Glomerular visceral epithelial cell (primary cell): Measurements from ENCODE around the gene ABCC9.

Source experiments
- DNase-seq: peaks from one replicate; pipeline ENCODE4 v3.0.0-alpha.2; 2016; ENCODE audit errors: extremely low spot score

Gene ABCC9

DNA sequence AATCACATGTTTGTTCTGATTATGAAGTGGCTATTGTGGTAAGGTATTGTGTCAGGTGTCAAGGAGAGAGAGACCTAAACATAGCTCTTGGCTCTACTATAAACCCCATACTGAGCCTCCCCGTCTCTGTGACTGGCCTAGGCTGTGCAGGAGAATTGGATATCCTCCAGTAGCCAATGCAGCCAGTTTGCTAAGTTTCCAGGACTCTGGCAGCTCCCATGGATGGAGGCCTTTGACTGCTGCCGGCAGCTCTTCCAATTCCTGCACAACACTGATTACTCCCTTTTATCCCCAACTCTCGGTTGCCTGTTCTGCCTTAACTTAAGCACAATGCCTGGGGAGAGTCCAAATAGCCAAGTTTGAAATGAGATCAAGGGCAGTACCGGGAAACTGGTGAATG, 59.3 kb downstream of the ABCC9 start:
- no peak for DNase-seq

DNA sequence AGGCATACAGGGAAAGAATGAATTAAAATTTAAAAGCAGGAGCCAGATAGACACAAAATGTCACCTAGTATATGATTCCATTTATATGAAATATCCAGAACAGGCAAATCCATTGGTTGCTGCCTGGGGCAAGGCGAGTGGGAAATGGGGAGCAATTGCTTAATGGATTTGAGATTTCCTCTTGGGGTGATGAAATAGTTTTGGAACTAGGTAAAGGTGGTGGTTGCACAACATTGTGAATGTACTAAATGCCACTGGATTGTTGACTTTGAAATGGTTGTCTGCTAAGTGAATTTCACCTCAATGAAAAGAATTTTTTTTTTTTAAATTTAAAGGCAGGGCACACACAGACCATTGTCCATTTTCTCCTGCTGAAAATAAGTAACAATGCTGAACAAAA, 61.9 kb downstream of the ABCC9 start:
- no peak for DNase-seq

DNA sequence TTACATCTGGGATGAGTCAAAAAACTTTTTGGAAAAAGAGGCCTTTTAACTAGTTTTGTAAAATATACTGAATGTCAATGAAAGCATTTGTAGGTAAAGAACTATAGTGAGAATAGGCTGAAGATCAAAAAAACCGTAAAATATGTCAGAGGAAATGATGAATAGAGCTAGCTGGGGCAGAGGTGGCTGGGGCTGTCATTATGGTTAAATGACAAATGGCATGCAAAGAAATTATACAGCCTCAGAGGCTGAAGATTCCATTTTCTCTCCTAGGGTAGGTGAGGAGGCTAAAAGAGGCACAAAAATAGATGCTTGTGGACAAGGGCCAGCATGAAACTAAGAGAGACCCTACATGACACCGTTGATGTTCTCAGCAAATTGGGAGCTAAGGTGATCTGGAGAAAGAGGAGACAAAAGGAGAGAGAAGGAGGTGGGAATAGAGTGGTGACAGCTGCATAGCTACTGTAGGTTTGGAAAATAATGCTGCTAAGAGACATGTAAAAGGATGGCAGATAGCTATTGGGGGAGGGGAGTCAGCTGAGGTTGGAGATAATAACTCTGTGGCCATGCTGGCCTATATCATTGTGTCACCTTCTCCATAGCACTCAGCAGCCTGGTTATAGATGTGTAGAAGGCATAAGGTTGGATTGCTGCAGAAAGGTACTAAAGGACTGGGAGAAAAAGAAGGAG, 63.8 kb downstream of the ABCC9 start:
- DNase-seq, result no peak

DNA sequence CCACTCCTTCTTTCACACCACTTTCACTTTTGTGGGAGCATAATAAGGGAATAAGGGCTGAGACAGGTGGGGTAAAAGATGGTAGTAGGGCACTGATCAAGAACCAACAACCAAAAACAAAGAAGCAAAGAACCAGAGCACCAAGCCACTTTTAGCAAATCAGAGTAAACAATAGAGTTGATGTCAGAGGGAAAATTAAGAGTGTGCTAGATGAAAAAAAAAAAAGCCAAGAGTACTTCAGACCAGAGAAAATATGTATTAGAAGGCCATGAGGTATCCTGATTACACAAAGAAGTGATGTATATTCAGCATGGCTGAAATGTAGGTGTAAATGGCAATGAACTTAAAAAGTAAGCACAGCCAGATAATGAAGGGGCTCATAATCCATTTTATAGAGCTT, 75.4 kb downstream of the ABCC9 start:
- DNase-seq, result no peak

DNA sequence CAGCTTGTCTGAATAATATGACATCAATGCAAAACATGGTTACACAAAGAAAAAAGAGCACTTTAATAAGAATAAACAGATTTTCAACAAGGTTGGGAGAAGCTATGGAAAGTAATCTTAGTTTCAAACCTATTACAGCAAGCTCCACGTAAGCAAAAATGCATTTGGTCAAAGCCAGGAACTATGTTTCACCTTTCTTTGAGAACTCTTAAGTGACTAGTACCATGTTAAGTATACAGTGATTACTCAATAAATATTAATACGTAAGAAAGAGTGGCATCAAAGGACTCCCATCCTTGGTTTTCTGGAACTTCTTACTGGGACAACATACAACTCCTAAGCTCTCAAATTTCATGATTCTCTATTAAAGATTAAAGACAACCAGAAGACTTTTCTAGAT, 80.7 kb downstream of the ABCC9 start:
- DNase-seq, result no peak

DNA sequence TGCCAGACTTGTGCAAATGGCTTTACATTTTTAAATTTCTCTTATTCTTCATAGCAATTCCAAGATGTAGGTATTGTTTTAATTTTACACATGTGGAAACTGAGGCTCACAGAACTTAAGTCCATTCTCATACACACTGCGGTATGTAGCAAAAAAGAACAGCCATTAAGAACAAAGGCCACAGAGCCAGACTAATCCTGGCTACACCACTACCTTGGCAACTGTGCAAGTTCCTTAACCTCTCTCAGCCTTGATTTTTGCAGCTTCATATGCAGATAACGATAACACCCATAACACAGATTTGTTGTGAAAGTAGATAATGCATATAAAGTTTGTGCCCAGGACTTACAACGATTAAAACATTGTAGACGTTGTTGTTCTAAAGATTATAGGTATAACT, 81.1 kb downstream of the ABCC9 start:
- DNase-seq, result no peak

DNA sequence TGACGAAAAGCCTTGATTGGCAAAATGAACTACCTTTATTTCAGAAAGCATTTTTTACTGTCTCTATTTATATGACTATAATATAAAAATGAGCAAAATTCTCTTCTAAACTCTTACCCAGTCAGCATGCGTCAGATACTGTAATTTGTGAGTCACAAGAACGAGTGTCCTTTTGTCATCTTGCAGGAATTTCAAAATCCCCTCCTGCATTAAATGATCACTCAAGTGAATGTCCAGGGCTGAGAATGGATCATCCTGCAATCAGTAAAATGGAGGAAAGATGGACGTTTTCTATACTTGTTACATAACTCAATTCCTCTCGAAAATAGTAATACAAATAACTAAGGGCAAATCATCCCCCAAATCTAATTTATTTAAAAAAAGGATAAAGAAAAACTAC, 89.0 kb downstream of the ABCC9 start:
- DNase-seq, result peak; percentile 61

DNA sequence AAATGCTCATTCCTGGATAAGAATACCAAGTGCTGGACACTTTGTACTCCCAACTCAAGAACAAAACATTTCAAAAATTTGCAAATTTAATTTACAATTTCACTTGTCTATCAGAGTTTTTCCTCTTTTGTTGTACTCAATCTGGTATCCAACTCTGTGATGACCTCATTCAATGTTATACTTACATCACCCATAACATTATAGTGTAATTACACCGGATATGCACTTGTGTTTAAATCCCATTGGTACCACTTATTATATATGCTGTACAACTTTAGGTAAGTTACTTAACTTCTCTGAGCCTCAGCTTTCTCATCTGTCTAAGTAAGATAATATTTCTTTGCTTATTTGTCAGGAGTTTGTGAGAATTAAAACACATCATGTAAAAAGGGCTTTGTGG, 90.1 kb downstream of the ABCC9 start:
- DNase-seq, result no peak

DNA sequence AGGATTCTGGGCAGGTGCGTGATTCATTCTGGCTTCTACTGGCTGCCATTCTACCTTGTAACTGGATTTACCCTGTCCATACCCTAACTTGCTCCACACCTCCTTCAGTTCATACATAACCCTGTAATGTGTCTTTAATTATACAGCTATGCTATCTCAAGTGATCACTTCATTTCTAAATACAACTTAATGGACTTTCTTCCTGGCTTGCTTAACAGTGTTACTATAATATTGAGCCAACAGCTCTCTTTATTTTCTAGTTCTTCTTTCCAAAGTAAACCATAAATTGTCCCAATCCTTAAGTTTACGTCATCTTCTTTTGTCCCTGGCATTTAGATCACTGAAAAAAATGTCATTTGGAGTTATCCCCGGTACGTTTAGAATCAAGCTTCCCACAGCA, 90.8 kb downstream of the ABCC9 start:
- no peak for DNase-seq

DNA sequence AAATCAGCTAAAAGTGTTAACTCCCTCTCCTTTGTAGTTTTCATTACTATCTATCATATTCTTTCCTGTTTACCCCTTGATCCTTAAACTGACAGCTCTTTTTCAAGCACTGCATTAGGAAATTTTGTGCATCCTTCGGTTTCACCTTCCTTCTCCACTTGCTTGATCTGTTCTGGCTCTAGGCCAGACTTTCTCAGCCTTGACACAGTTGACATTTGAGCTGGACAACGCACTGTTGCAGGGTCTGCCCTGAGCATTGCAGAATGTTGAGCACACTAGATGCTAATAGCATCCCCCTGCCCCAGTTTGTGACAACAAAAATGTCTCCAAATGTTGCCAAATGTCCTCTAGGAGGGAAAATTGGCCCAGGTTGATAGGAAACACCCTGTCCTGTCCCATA, 91.3 kb downstream of the ABCC9 start:
- DNase-seq, result peak; percentile 18

DNA sequence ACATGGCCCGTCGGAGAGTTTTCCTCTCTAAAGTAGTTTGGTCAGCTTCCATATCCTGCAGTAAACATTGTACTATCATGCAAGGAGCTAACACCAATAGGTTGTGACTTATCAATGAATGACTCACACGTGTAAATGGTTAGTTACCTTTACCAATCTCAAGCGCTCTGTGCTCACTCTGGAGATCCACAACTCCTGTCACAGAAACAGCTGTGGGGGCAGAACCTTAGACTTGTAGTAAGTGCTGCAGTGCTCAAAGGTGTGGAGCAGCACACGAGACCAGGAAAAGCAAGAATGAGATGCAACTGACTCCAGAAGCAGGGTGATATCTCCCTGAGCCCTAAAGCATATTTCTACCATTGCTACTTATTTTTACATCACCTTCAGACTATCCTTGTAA, 93.0 kb downstream of the ABCC9 start:
- DNase-seq, result no peak

DNA sequence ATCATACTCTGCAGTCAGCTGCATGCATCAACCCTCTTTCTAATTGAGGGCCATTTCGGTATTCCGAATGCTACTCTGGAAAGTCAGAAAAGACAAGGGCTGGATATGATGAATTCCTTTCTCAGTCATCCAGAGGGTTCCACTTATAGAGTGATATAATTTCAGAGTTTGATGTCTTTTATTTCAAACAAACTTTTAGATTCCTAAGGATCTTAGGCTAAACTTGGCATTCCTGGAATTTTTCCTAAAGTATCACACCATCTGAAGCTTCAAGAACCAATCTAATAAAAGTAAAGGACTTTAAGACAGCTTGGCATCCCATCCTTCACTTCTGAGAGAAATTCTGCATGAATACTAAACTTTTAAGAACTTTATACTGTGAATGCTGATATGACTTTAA, 97.4 kb downstream of the ABCC9 start:
- DNase-seq, result no peak

DNA sequence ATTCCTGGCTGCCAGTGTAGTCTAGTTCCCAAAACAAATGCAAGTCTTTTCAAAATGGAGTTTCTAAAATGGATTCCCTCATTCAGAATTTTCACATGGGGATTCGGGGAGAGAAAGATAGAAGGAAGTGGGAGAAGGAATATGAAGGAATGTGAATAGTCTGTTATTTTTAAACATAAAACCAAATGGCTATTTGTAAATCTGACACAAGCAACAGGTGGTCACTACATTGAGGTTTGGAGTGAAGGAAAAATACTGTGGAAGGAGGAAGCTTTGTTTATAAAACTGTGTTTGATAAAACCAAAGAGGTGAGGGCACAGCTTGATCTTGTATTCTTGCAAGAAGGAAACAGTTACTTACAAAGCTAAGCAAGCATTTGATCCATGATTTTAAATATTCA, 101.5 kb downstream of the ABCC9 start:
- no peak for DNase-seq

DNA sequence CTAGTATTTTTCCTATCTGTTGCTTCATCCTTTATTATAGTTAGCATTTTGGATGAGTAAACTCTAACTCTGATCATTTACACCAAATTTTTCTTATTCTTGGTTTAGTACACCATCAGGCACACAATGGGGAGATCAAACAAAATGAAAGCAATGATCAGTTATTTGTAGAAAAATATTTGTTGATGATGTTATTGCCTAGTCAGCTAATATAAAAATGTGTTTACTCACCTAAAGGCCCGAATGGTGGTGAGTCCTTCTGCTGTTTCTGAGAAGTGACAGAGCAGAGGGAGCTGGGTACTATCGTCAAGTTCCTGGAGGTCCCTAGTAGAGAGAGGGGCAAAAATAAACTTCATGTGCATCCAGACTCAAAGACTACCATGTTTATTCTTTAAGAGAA, 103.4 kb downstream of the ABCC9 start:
- no peak for DNase-seq

DNA sequence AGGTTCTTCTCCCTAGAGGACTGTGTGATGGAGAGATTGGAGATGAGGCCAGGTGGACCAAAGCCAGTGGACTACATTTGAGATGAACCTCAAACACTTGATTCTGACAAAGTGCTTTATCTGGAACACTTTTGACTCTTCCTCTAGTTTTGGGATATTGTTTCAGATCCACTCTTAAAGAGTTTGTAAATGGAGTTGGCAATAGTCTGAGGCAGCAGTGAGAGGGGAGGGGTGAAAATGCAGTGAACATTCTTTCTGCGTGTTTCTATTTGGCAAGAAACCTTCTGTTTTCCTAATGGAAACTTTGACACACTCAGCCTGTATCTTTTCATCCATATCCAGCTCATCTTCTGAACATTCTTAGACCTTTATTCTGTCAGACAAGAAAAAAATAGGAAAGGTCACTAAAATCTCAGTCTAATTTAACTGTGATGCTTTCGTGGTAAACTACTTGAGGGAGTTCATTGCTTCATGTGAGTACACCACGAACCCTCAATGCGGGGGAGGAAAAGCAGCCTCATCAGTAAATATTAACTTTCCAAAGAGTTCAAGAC, 109.4 kb downstream of the ABCC9 start:
- DNase-seq, result peak; percentile 50

DNA sequence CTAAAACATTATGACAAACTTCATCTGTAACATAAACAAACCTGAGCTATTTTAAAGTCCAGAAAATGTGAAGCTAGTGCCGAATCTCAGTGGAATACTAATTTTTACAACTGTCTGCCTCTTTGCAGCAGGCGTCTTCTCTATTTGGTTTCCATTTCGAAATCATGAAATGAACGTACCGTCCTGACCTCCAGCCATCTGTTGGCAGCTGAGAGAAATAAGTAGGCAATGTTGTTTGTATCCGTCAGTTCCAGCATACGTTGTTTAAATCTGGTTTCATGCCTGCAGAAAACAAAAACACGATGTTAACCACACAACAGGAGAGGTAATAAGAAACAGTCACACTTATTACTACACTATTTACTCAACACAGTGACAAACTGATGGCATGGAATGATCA, 112.4 kb downstream of the ABCC9 start:
- no peak for DNase-seq

DNA sequence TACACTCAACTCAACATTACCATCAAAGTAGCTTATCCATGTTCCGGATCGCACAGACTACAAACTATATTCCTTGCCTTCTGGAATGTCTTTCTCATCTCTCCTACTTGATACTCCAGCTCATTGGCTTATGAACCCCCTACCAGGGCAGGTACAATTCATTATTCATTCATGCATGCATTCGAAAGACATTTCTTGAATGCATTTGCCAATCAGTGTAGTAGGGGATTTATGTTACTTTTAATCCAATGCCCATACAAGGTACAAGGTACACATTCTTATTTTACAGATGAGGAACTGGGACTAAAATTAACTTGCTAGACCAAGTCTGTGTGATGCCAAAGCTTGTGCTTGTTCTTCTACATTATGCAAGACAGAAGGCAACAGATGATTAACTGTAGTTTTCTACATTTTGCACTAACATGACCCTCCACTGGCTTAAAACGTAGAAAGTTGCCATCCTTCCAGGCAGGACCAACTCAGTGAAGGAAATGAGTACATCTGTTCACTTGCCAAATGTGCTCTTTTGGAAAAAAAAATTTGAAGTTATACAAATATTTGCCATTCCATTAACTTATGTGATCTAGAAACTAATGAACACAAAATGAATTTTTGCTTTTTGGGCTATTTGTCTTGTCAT, 113.0 kb downstream of the ABCC9 start:
- no peak for DNase-seq

DNA sequence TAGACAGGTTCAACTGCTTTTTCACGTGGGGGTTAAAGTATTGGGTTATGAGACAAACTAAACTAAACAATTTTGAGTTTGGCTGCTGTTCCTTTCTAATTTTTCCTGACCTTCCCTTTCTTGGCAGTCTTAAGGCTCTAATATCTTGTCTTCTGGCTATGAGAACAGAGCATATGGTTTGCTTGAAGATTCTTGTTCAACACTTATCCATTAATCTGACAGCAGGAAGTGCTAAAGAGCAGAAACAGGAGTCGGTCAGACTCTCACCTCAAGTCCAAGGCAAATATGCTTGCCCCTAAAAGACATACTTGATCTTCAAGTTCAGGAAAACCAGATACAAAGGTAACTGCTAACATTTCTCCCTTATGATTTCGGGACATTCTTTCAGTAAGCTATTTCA, 114.1 kb downstream of the ABCC9 start:
- DNase-seq, result no peak

DNA sequence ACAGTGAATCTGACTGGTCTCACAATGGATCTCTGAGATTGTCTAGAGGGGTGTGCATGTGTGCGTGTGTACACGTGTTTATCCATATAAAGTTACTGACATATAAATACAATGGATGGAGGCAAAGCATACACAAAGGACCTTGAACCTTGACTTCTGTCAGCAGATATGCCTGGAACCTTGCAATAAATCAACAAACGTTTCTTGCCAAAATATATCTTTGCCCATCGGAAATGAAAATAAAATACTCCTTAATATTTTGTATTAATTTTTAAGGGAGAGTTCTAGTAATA, 114.7 kb downstream of the ABCC9 start:
- no peak for DNase-seq

DNA sequence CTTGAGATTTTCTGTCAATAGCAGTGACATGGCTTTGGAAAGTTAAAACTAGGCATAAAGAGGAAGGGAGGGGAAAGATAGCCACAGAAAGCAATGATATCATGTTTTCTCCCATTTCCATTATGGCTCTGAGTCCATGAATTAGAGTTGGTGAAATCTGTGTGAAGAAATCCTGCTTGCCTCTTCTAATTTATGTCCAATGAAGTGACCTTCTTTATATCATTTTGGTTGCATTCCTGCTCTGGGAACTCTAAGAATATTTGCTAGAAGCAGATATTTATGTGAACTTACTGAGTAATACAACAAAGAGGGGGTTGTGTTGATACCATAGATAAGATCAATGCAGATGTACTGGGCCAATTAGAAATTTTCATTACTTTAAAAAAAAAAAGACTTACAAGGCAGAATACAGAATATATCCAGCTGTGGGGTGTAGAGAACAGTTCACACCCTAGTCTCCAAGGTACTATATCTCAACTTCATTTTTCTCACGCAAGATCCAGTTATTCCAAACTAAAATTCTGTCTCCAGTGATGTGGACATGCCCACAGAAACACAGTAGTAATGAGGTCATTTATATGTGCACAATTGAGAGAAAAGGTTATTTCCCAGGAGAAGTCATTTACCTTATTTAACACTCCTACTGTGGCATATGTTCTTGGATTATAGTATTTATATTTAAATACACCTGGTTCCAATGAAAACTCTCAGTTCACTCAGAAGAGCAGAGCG, 115.2 kb downstream of the ABCC9 start:
- DNase-seq, result no peak

DNA sequence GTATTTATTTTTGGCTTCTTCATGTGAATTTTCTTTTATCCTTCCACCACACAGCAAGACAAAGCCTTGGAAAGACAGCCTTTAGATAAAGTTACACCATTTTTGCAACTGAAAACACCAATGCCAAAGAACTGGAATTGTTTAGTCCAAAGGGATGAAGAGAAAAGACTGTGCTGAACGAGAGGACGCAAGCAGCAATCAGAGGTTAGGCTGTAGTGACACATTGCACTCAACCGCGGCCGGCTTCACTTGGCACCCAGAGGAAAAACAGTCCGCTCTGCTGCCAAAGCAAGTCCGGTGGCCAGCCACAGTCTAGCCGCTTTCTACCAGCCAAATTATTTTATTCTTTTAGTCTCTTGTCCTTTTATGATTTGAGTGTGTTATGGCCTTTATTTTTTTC, 117.6 kb downstream of the ABCC9 start:
- peak; percentile 58 for DNase-seq

DNA sequence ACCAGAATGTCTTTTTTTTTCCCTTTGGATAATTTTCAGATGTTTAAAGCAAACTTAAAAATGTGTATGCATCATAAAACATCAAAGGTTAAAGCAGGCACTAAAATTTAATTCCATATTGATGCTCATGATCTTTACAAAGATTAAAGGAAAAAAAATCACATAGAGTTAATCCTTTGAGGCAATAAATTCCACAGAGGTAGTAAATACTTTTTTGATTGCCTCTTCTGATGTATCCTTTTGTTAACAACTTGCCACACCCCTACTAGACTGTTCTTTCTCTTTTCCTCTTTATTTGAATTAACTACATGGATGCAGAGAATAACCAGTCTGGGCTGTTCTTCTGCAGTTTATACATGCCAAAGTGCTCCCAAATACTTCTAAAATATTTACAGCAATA, 121.5 kb downstream of the ABCC9 start:
- DNase-seq, result no peak

DNA sequence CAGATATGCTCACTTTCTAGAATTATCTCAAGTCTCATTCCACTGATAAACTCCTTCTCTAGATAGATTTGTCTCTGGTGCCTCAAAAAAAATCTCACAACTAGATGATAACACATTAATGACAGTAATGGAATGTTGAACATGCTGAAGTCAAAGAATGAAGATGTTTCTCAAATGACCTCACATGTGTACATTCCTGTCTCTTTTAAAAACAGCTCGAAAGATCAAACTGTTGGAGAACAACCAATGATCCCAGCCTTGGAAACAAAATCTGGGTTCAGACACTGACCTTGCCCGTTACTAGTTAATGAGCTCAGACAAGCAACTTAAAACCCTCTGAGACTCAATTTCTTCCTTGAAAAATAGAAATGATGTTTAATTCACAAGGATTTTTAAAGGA, 122.0 kb downstream of the ABCC9 start:
- peak; percentile 51 for DNase-seq
